ENCODE measurements around the gene SMURF2. TPM values are rescaled to one million over a fixed set of nuclear protein-coding genes. Genes with fewer than 3 reads are reported as not detected.

SMURF2 gene
- total and polyA plus RNA-seq, 9 of the 15 experiments (the other 6 are each of a cell fraction or from before 2014, with no cell fraction given), result 3.8 to 22.0 (median 14.8) TPM

- ATAC-seq, result no peak
- BruUV-seq (replicated peaks), result no TSS peak
- Histone ChIP-seq H3K4me2 (ENCODE audit: insufficient read depth, low read length) (no peak overlapping the region), H3K36me3 (ENCODE audit: control insufficient read depth, insufficient read depth, low read length) (no peaks in the 10 kb centered on the region), H2AFZ (ENCODE audit: low read depth, low read length) (no peak overlapping the region), H3K9me1 (ENCODE audit: control insufficient read depth, insufficient read depth, low read length) (no peaks in the 10 kb centered on the region), H3K79me2 (ENCODE audit: control insufficient read depth, insufficient read depth, low read length) (peaks cover 68% of the 10 kb centered on the region), H3K9me3 (replicated peaks; ENCODE audit: control insufficient read depth, insufficient read depth, low read depth, low read length) (no peaks in the 10 kb centered on the region), H3K9ac (ENCODE audit: insufficient read depth in 1 of 2, low read depth in 2 of 2, low read length in 2 of 2) (no peak overlapping the region), H3K4me1 (replicated peaks in 1 of 2; ENCODE audit: control insufficient read depth in 2 of 2, insufficient read depth in 2 of 2, low read length in 2 of 2) (peaks cover 6 to 18% of the 10 kb centered on the region in 2 experiments; a peak in 4 of 5 replicates), H3K27ac (ENCODE audit: extremely low read depth, low read depth, low read length) (no peak overlapping the region), H3K27me3 (ENCODE audit: control insufficient read depth in 2 of 2, insufficient read depth in 2 of 2, low read length in 2 of 2) (no peaks in the 10 kb centered on the region), H3K4me3 (no peak overlapping the region), H4K20me1 (replicated peaks; ENCODE audit: control insufficient read depth, insufficient read depth, low read length) (no peaks in the 10 kb centered on the region)
- FAIRE-seq, result no peak
- intact Hi-C loops (cut with micrococcal nuclease), result no loop called here
- in situ Hi-C loops (cut with MboI), result loop anchor here (10.0 kb wide), 1 partner anchor 333 kb away; no protein-coding TSS in a partner anchor
- peak; percentile 19 for TF ChIP-seq RBM25 (IDR thresholded peaks at IDR 0.05; ENCODE audit: low read depth, low read length, severe bottlenecking)
- no peak for TF ChIP-seq SMC3 (conservative IDR thresholded peaks at IDR 0.05; ENCODE audit: insufficient read depth, low read depth, low read length)
- ChIA-PET CTCF (ENCODE audit: low intra/inter-chr PET ratio) (no interaction called here), POLR2A (interaction anchor here (1.0 to 1.7 kb wide), 3 partner anchors 36 to 161 kb away, joined by 3 to 6 read pairs (median 3); partner anchors contain the start of genes DDX5 and POLG2)
- DNase-seq (ENCODE audit: extremely low read depth in 1 of 4, low spot score in 3 of 4), result no peak
- WGBS (ENCODE audit: insufficient coverage, low coverage, missing lambda C conversion rate), result 89% methylated on average over 6 of the region's 6 CpGs
These were observed 4.4 kb downstream of the SMURF2 start for GRCh38 chr17:64657610-64658125.

DNA sequence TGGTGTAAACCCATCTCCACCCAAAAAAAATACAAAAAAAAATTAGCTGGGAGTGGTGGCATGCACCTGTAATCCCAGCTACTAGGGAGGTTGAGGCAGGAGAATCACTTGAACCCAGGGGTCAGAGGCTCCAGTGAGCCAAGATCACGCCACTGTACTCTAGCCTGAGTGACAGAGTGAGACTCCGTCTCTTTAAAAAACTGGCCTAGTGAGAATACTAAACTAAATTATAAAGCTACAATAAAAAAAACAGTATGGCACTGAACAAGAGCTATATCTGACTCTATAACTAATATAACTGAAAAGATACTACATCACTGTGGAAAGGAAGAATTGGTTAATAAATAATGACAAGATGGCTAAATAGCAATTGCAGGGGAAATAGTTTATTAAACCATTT is 6.4 kb downstream of the SMURF2 start:
- 97% methylated on average over 2 of the region's 2 CpGs for WGBS (ENCODE audit: insufficient coverage, low coverage, missing lambda C conversion rate)
- POLR2A ChIA-PET, result interaction anchor here (0.6 to 1.8 kb wide), 2 partner anchors 72 to 157 kb away, joined by 3 to 9 read pairs; no protein-coding TSS in a partner anchor
- DNase-seq (ENCODE audit: extremely low read depth in 1 of 4, low spot score in 3 of 4) (no peak), FAIRE-seq (no peak), ATAC-seq (no peak)
- no peaks in the 10 kb centered on the region for H3K9me1 ChIP-seq (ENCODE audit: control insufficient read depth, insufficient read depth, low read length)
- H3K4me1 ChIP-seq (replicated peaks in 1 of 2; ENCODE audit: control insufficient read depth in 2 of 2, insufficient read depth in 2 of 2, low read length in 2 of 2), result peaks cover 2 to 17% of the 10 kb centered on the region in 2 experiments; a peak in 3 of 5 replicates
- CTCF ChIA-PET (ENCODE audit: low intra/inter-chr PET ratio), result no interaction called here
- no peak overlapping the region for H2AFZ ChIP-seq (ENCODE audit: low read depth, low read length)
- H3K4me2 ChIP-seq (ENCODE audit: insufficient read depth, low read length), result no peak overlapping the region
- BruUV-seq (replicated peaks), result no TSS peak
- no peaks in the 10 kb centered on the region for H3K9me3 ChIP-seq (replicated peaks; ENCODE audit: control insufficient read depth, insufficient read depth, low read depth, low read length)
- H4K20me1 ChIP-seq (replicated peaks; ENCODE audit: control insufficient read depth, insufficient read depth, low read length), result no peaks in the 10 kb centered on the region
- no peaks in the 10 kb centered on the region for H3K36me3 ChIP-seq (ENCODE audit: control insufficient read depth, insufficient read depth, low read length)
- no peak overlapping the region for H3K27ac ChIP-seq (ENCODE audit: extremely low read depth, low read depth, low read length)
- H3K4me3 ChIP-seq, result no peak overlapping the region
- in situ Hi-C loops (cut with MboI), result loop anchor here (10.0 kb wide), 1 partner anchor 331 kb away; no protein-coding TSS in a partner anchor
- intact Hi-C loops (cut with micrococcal nuclease), result no loop called here
- TF ChIP-seq BCOR (IDR thresholded peaks at IDR 0.05), result peak; percentile 73
- no peak for TF ChIP-seq ETV5 (CRISPR knock-in tag; IDR thresholded peaks at IDR 0.05; ENCODE audit: low read depth)
- TF ChIP-seq ATF4 (CRISPR knock-in tag; IDR thresholded peaks at IDR 0.05), result no peak
- 0 out of 2 replicates have a peak, but pooled peaks have one; percentile 47 for TF ChIP-seq TRIM28 (IDR thresholded peaks at IDR 0.05)
- peak; percentile 65 for TF ChIP-seq RBM25 (IDR thresholded peaks at IDR 0.05; ENCODE audit: low read depth, low read length, severe bottlenecking)
- TF ChIP-seq SIRT6 (IDR thresholded peaks at IDR 0.05; ENCODE audit: low read depth, low read length), result no peak
- TF ChIP-seq ADNP (tag; IDR thresholded peaks at IDR 0.05), result peak; percentile 79
- H3K9ac ChIP-seq (ENCODE audit: insufficient read depth in 1 of 2, low read depth in 2 of 2, low read length in 2 of 2), result no peak overlapping the region
- peaks cover 68% of the 10 kb centered on the region for H3K79me2 ChIP-seq (ENCODE audit: control insufficient read depth, insufficient read depth, low read length)
- no peaks in the 10 kb centered on the region for H3K27me3 ChIP-seq (ENCODE audit: control insufficient read depth in 2 of 2, insufficient read depth in 2 of 2, low read length in 2 of 2)

All from K562 (cell line).